HTR-8/SVneo (cell line): ENCODE measurements around the gene IL19.
A peak's percentile ranks its signal among the peaks of the same experiment; 100 is the strongest.

Source experiments
- DNase-seq: peaks from one replicate; pipeline ENCODE4 v3.0.0; 2011; ENCODE audit warnings: low spot score, mixed read lengths; ENCODE audit not compliant: insufficient read length
- FAIRE-seq: peaks from 2 replicates; lab custom pipeline; 2011; peaks lifted over from hg19 to GRCh38; lab: Jason Lieb, UNC

IL19 gene

GRCh38 chr1:206770531-206771337 lies at the start of gene IL19:
Gene IL19 (plus strand): TSS chr1:206770773. CDS start chr1:206836663, 65,890 bp downstream.
- no peak for FAIRE-seq

GRCh38 chr1:206721454-206721853 lies 49.1 kb upstream of the IL19 start:
- FAIRE-seq: no peak
- DNase-seq: no peak

More at GRCh38 chr1:206770531-206771337, at the start of gene IL19:
- DNase-seq: no peak

GRCh38 chr1:206722751-206723461 lies 47.7 kb upstream of the IL19 start:
- DNase-seq (no peak), FAIRE-seq (no peak)

GRCh38 chr1:206723462-206723804 lies 47.1 kb upstream of the IL19 start:
- FAIRE-seq: no peak
- no peak for DNase-seq

DNA sequence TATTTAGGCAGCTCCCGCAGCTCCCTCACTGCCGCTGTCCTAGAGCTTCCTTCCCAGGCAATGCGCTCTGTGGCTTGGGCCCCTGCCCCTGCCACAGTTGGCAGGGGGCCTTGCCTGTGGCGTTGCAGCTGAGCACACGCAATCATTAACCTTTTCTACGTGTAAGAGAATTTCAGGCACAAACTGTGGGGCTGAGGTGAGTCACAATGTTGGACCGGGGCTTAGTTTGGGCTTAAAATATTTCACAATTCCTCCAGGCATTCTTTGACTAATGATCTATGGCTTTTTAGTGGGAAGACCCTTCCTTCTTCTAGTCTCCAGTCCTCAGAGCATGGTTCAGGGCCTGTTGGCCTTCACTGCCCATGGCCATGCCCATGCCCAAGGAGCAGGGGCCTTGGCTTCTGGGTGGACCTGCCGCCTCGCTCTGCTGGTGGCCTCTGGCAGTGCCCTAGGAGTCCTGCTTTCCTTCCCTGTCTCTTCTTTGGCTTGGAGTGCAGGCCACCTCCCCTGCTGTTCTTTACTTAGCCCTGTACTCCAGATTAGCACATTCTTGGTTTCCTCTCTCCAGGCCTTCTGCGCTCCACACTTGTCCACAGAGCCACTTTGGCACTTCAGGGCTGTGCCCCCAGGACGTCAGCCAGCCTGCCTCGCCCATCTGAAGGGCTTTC lies 46.6 kb upstream of the IL19 start:
- DNase-seq: peak; percentile 19
- FAIRE-seq: no peak

GRCh38 chr1:206725109-206725963 lies 45.2 kb upstream of the IL19 start:
- no peak for FAIRE-seq

DNA sequence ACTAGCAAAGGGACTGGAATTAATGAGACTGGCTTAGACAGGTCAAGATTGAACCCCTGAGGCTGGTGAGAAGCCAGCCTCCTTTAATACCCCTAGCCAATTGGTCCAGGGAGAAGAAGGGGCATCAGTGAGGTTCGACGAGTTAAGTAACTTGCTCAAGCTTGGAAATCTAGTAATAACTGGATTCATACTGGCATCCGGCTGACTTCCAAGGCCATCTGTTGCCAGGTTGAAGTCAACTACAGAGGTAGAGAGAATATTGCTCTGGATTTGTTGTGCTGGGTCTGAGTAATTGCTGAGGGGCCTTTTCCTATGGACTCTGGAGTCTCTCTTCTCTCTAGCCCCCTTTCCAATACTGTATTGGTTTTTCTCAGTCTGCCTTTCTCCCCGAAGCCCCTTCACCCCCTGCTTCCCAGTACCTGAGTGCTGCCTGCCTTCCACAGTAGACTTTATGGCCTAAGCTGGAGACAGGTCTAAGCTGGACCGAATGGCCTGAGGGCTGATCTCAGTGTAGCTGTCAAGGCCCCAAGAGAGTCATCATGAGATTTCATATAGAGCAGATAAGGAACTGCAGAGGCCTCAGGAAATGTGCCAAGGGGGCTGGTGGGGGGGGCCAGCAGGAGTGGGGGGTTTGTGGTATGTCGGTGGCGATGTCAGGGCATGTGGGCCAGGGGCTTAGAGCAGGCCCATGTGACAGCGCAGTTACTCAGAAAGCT lies 42.4 kb upstream of the IL19 start:
- no peak for FAIRE-seq

More at GRCh38 chr1:206725109-206725963, 45.2 kb upstream of the IL19 start:
- DNase-seq: peak; percentile 53

DNA sequence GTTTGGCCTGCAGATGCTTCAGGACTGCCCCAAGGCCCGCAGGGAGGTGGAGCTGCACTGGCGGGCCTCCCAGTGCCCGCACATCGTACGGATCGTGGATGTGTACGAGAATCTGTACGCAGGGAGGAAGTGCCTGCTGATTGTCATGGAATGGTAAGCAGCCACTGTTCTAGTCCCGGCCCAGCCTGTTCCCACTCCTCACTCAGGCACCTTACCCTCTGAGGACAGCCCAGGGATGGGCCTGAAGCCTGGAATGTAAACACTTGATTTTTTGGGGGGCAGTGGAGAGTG lies 41.9 kb upstream of the IL19 start:
- FAIRE-seq (no peak), DNase-seq (no peak)

More for the DNA sequence above, 42.4 kb upstream of the IL19 start:
- DNase-seq: no peak

GRCh38 chr1:206729050-206729449 lies 41.5 kb upstream of the IL19 start:
- no peak for DNase-seq
- no peak for FAIRE-seq

DNA sequence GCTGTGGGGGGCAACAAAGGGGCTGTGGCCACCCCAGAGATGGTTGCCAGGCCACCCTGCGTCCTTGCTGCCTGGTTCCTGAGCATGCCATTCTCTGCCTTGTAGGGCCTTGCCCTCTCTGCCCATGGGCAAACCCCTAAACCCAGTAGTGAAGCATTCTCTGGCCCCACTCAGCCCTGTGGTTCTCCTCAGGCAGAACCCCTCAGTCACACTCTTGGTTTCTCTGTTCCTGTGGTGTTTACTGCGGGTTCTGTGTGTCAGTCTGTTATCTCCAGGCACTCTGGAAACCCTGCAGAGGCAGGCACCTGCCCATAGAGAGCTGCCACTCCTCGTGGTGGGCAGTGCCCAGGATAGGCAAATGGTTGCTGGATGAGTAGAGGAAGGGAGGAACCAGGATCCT lies 41.1 kb upstream of the IL19 start:
- FAIRE-seq: no peak

GRCh38 chr1:206732508-206732907 lies 38.1 kb upstream of the IL19 start:
- no peak for DNase-seq
- no peak for FAIRE-seq

More for the DNA sequence above, 41.1 kb upstream of the IL19 start:
- no peak for DNase-seq

GRCh38 chr1:206732992-206733391 lies 37.6 kb upstream of the IL19 start:
- DNase-seq (no peak), FAIRE-seq (no peak)

DNA sequence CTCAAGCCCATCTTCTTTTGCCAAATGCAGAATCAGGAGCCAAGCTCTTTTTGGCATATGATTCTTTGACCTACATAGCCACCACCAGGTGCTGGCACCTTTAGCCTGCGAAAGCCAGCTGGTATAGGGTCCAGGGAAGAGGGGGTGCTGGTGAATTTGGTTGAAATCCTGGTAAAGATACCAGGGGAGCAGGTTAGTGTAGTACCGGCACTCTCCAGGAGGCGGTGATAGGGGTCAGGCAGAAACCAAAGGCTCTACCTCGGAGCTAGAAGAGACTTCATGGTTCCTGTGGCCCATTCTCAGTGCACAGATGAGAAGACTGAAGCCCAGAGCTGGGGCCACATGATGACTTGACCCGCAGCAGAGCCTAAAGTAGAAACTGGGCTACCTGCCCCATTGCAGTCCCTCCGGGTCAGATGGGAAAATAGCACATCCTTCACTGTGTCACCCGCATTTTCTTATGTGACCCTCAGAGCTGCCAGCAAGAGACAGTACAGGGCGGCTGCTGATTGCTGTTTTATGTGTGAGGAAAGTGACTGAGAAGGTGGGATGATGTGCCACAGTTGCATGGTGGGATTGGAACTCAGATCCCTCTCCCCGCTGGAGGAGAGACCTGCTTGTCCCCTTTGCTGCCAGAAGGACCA lies 36.0 kb upstream of the IL19 start:
- DNase-seq: peak; percentile 66
- no peak for FAIRE-seq

GRCh38 chr1:206735553-206736031 lies 35.0 kb upstream of the IL19 start:
- DNase-seq: no peak
- no peak for FAIRE-seq

DNA sequence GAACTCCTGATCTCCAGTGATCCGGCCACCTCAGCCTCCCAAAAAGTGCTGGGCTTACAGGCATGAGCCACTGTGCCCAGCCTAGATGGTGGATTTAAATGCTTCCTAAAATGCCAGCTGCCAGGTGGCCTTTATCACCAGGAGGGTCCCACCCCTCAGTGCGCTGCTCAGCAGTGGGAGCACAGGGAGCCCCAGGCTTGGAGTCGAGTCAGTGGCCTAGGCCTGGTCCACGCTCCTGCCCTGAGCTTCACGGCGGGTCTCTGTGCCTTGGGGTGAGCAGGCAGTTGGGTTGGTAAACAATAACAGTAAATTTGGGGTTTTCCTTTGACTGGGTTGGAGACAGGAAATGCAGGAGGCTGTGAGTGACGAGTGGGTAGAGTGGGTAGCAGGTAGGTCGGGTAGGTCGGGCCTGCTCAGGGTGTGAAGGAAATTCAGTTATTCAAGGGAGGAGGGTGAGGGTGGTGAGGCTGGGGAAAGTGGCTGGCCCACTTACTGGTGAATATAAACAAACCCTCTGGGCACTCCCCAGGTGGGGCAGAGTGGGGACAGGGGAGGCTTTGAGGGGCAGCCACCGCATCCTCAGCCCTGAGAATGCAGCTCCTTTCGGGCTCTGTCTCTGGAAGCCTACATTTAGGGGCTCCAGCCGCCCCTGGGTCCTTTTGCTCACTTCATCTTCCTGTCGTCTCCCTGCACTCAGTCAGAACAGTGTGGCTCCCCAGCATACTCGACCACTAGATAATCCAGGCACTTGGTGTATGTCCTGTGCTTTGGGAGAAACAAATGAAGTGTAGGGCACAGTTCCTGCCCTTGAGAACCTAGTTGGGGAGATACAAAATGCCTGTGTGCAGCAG lies 33.5 kb upstream of the IL19 start:
- no peak for DNase-seq
- no peak for FAIRE-seq

GRCh38 chr1:206737729-206738201 lies 32.8 kb upstream of the IL19 start:
- DNase-seq (no peak), FAIRE-seq (no peak)

- peak; percentile 50 for DNase-seq
Observed at GRCh38 chr1:206738370-206739366, 31.9 kb upstream of the IL19 start.

More at GRCh38 chr1:206738370-206739366, 31.9 kb upstream of the IL19 start:
- FAIRE-seq: no peak
